Heart right ventricle (tissue), 16 donors: ENCODE measurements around the gene HSH2D. TPM values are rescaled to one million over a fixed set of nuclear protein-coding genes. Genes with fewer than 3 reads are reported as not detected.

Experiments used
- ATAC-seq, 8 donors: fragments of 200-7000 bp; cut with Tn5 transposase; one replicate each; pipeline ENCODE4 v1.9.1; 2020; ENCODE audit warnings: mild to moderate bottlenecking in 8 of 8, moderate library complexity in 8 of 8, moderate number of reproducible peaks in 1 of 8
- DNase-seq, 2 donors: peaks; one replicate each; pipeline ENCODE4 v3.0.0-alpha.2; 2020
- H3K27ac ChIP-seq, 10 donors: fragments of 200-600 bp; sonication (generic) in 2 of 10; one replicate each; pipeline versions ENCODE4 v1.5.0 to v1.8.0; 2020 to 2022; ENCODE audit warnings: mild to moderate bottlenecking in 3 of 10
- H3K27me3 ChIP-seq, 7 donors: fragments of 200-600 bp; one replicate each; pipeline ENCODE4 v1.8.0; 2021 to 2022; ENCODE audit warnings: mild to moderate bottlenecking in 2 of 7
- H3K36me3 ChIP-seq, 9 donors: fragments of 200-600 bp; sonication (generic) in 1 of 9; one replicate each; pipeline versions ENCODE4 v1.5.0 to v1.8.0; 2020 to 2022; ENCODE audit warnings: mild to moderate bottlenecking in 2 of 9
- H3K4me1 ChIP-seq, 9 donors: fragments of 200-600 bp; sonication (generic) in 1 of 9; one replicate each; pipeline versions ENCODE4 v1.5.0 to v1.8.0; 2020 to 2022; ENCODE audit warnings: mild to moderate bottlenecking in 4 of 9
- H3K4me3 ChIP-seq, 10 donors: fragments of 200-600 bp; sonication (generic) in 2 of 10; one replicate each; pipeline versions ENCODE4 v1.5.0 to v1.8.0; 2020 to 2022; ENCODE audit warnings: mild to moderate bottlenecking in 7 of 10, moderate library complexity in 2 of 10
- H3K9me3 ChIP-seq, 11 donors: fragments of 200-600 bp in 10 of 11; sonication (generic) in 2 of 11; one replicate each; pipeline versions ENCODE4 v1.5.0 to v1.8.0; 2013 to 2022; ENCODE audit warnings: mild to moderate bottlenecking in 2 of 11, control low read depth in 1 of 11, moderate library complexity in 1 of 11
- CTCF ChIP-seq, 9 donors: fragments of 200-600 bp; sonication (generic) in 2 of 9; IDR thresholded peaks; one replicate each; pipeline versions ENCODE4 v1.5.0 to v1.8.0; 2021 to 2022; ENCODE audit warnings: antibody characterized with exemption in 9 of 9, mild to moderate bottlenecking in 5 of 9, moderate library complexity in 1 of 9
- WGBS, 2 donors: extraction: QIAGEN DNeasy Blood & Tissue Kit; methylation state at CpG; one replicate each; pipeline ENCODE4 v1.1.7; 2013; ENCODE audit warnings: inconsistent platforms in 1 of 2; 5-methylcytosine and 5-hydroxymethylcytosine counted together
- intact Hi-C, 10 donors: fragments of 100-400 bp; cut with DNase I; formaldehyde crosslinking; loops; one replicate each; pipeline versions ENCODE4 v1.11.1 to v1.14.2; 2022
- polyA plus RNA-seq, 2 donors: library from polyadenylated mRNA; stranded (reverse); fragments of 200-250 nt; gene quantifications; one replicate each; pipeline ENCODE4 v1.2.3, GENCODE V29; 2013
- total RNA-seq, 10 donors: library from RNA; stranded (reverse); fragmentation: NEBNext Ultra II Directional in 3 of 10; extraction: Animal tissue kit (Norgen Biotek cat#: 25700) in 3 of 10; gene quantifications; one replicate each; pipeline versions ENCODE4 v1.2.1 to v1.2.4, GENCODE V29; 2021 to 2023
- donor health status: Arrhythmogenic right ventricular cardiomyopathy.
- donor health status: ischemic (EF 13 %, LVEDD 7.1; RV severe dilation, severe dysfunction).
- donor health status: healthy with polysubstance abuse.
- donor health status: DM: no; HTN: yes; CAD: no.
- donor health status: DM: no; HTN: no; CAD: no.
- donor health status: ischemic (EF 25% LVEDD 6.9; RV normal size, moderate dysfunction).
- donor health status: ischemic (EF 25% LVEDD 5.7; RV mildly dilated, moderate dysfunction).
- donor health status: healthy.
- donor health status: DM: yes; HTN: yes; CAD: no.
- donor health status: Ischemic cardiomyopathy.
- donor health status: ischemic (EF 35%, LVEDD 5.7; RV mildly dilated, moderate dysfunction).
- donor health status: nonischemic (EF 11% LVEDD 7.7; RV severe dilation, severe dysfunction).
- donor health status: DM: yes; HTN: yes; CAD: no.
- donor health status: PGD.
- donor health status: ischemic (EF 29% LVEDD 5.4; RV normal size, mild dysfunction).
- donor health status: nonischemic (EF 23%, LVEDD 6.1; RV moderate dilation, normal function).

Gene HSH2D
- total and polyA plus RNA-seq, 12 donors = 0.16 to 2.0 (median 0.51) TPM; not detected in 2

GRCh38 chr19:16124953-16125352 is 18.5 kb upstream of the HSH2D start:
- H3K27ac ChIP-seq = no peak overlapping the region
- peaks cover 0 to 4% (median 0%) of the 10 kb centered on the region in 9 donors for H3K4me1 ChIP-seq
- H3K4me3 ChIP-seq = no peak overlapping the region
- no peak for ATAC-seq
- peaks cover 5 to 100% (median 67%) of the 10 kb centered on the region in 9 donors for H3K36me3 ChIP-seq
- TF ChIP-seq CTCF (IDR thresholded peaks at IDR 0.05) = no peak
- no peaks in the 10 kb centered on the region for H3K9me3 ChIP-seq
- intact Hi-C loops = no loop called here
- 87 to 93% methylated on average over 14 of the region's 14 CpGs for WGBS, 2 donors
- no peaks in the 10 kb centered on the region for H3K27me3 ChIP-seq
- DNase-seq = no peak

- no peak overlapping the region for H3K27ac ChIP-seq
- no peaks in the 10 kb centered on the region for H3K27me3 ChIP-seq
- no peak for ATAC-seq
- no peak for DNase-seq
- H3K36me3 ChIP-seq = peaks cover 5 to 100% (median 64%) of the 10 kb centered on the region in 9 donors
- intact Hi-C loops = no loop called here
- no peak overlapping the region for H3K4me3 ChIP-seq
- H3K9me3 ChIP-seq = no peaks in the 10 kb centered on the region
- no peak for TF ChIP-seq CTCF (IDR thresholded peaks at IDR 0.05)
- H3K4me1 ChIP-seq = no peaks in the 10 kb centered on the region
- WGBS, 2 donors = 79 to 81% methylated on average over 10 of the region's 10 CpGs
Observed at GRCh38 chr19:16125737-16126495, 17.6 kb upstream of the HSH2D start.

GRCh38 chr19:16127080-16127479 is 16.4 kb upstream of the HSH2D start:
- Histone ChIP-seq H3K4me1 (no peaks in the 10 kb centered on the region), H3K4me3 (no peak overlapping the region), H3K27ac (no peak overlapping the region), H3K27me3 (no peaks in the 10 kb centered on the region), H3K9me3 (no peaks in the 10 kb centered on the region), H3K36me3 (peaks cover 5 to 100% (median 57%) of the 10 kb centered on the region in 9 donors)
- DNase-seq (no peak), ATAC-seq (no peak)
- no peak for TF ChIP-seq CTCF (IDR thresholded peaks at IDR 0.05)
- WGBS, 2 donors = 85 to 91% methylated on average over 11 of the region's 11 CpGs
- intact Hi-C loops = no loop called here

GRCh38 chr19:16127776-16128371 is 15.6 kb upstream of the HSH2D start:
- WGBS, 2 donors = 94 to 95% methylated on average over 21 of the region's 21 CpGs
- no peak for TF ChIP-seq CTCF (IDR thresholded peaks at IDR 0.05)
- ATAC-seq (no peak), DNase-seq (no peak)
- peaks cover 0 to 100% (median 58%) of the 10 kb centered on the region in 9 donors for H3K36me3 ChIP-seq
- intact Hi-C loops = no loop called here
- no peaks in the 10 kb centered on the region for H3K4me1 ChIP-seq
- H3K4me3 ChIP-seq = no peak overlapping the region
- H3K27me3 ChIP-seq = no peaks in the 10 kb centered on the region
- H3K27ac ChIP-seq = no peak overlapping the region
- H3K9me3 ChIP-seq = no peaks in the 10 kb centered on the region
